ENCODE measurements around the gene ABCC8. TPM values are rescaled to one million over a fixed set of nuclear protein-coding genes. Genes with fewer than 3 reads are reported as not detected.

The ABCC8 gene
- total and polyA plus RNA-seq, 2 experiments from 2014 or later, result 2.0 to 3.4 TPM

DNA sequence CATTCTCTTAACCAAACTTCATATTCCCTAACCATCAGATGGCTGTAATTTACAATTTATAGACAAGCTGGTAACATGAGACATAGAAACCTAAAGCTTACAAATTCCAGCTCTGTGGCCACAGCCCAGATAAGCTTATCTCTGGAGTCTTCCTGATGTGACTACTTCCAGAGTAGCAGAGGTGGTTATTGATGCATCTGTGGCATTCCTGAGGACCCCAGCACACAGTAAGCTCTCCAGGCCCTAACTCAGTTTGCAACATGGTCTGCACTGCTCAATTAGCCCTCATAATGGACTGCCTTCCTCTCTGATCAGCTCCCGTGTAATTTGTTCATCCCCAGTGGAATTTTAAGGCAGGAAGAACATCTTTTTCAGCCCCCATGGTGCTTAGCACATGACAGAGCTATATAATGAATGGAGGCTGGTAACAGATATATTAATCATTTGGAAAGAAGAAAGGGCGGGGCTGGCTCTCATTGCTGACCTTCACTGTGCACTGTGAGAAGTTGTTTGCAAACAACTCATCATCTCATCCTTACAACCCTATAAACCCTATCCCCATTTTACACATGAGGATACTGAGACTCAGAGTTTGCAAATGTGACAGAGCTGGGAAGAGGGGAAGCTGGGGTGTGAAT, 58.1 kb downstream of the ABCC8 start (continued):
- TF ChIP-seq, protein P1, sequence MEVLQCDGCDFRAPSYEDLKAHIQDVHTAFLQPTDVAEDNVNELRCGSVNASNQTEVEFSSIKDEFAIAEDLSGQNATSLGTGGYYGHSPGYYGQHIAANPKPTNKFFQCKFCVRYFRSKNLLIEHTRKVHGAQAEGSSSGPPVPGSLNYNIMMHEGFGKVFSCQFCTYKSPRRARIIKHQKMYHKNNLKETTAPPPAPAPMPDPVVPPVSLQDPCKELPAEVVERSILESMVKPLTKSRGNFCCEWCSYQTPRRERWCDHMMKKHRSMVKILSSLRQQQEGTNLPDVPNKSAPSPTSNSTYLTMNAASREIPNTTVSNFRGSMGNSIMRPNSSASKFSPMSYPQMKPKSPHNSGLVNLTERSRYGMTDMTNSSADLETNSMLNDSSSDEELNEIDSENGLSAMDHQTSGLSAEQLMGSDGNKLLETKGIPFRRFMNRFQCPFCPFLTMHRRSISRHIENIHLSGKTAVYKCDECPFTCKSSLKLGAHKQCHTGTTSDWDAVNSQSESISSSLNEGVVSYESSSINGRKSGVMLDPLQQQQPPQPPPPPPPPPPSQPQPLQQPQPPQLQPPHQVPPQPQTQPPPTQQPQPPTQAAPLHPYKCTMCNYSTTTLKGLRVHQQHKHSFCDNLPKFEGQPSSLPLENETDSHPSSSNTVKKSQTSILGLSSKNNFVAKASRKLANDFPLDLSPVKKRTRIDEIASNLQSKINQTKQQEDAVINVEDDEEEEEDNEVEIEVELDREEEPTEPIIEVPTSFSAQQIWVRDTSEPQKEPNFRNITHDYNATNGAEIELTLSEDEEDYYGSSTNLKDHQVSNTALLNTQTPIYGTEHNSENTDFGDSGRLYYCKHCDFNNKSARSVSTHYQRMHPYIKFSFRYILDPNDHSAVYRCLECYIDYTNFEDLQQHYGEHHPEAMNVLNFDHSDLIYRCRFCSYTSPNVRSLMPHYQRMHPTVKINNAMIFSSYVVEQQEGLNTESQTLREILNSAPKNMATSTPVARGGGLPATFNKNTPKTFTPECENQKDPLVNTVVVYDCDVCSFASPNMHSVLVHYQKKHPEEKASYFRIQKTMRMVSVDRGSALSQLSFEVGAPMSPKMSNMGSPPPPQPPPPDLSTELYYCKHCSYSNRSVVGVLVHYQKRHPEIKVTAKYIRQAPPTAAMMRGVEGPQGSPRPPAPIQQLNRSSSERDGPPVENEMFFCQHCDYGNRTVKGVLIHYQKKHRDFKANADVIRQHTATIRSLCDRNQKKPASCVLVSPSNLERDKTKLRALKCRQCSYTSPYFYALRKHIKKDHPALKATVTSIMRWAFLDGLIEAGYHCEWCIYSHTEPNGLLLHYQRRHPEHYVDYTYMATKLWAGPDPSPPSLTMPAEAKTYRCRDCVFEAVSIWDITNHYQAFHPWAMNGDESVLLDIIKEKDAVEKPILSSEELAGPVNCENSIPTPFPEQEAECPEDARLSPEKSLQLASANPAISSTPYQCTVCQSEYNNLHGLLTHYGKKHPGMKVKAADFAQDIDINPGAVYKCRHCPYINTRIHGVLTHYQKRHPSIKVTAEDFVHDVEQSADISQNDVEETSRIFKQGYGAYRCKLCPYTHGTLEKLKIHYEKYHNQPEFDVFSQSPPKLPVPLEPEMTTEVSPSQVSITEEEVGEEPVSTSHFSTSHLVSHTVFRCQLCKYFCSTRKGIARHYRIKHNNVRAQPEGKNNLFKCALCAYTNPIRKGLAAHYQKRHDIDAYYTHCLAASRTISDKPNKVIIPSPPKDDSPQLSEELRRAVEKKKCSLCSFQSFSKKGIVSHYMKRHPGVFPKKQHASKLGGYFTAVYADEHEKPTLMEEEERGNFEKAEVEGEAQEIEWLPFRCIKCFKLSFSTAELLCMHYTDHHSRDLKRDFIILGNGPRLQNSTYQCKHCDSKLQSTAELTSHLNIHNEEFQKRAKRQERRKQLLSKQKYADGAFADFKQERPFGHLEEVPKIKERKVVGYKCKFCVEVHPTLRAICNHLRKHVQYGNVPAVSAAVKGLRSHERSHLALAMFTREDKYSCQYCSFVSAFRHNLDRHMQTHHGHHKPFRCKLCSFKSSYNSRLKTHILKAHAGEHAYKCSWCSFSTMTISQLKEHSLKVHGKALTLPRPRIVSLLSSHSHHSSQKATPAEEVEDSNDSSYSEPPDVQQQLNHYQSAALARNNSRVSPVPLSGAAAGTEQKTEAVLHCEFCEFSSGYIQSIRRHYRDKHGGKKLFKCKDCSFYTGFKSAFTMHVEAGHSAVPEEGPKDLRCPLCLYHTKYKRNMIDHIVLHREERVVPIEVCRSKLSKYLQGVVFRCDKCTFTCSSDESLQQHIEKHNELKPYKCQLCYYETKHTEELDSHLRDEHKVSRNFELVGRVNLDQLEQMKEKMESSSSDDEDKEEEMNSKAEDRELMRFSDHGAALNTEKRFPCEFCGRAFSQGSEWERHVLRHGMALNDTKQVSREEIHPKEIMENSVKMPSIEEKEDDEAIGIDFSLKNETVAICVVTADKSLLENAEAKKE (CRISPR knock-in tag; IDR thresholded peaks at IDR 0.05), result no peak
- TF ChIP-seq EZH2phosphoT487 (IDR thresholded peaks at IDR 0.05; ENCODE audit: unreplicated experiment) (no peak), ZNF331 (CRISPR knock-in tag; IDR thresholded peaks at IDR 0.05; ENCODE audit: low read depth) (no peak), POLR2AphosphoS5 (IDR thresholded peaks at IDR 0.05; ENCODE audit: low read depth) (no peak), CREB1 (CRISPR knock-in tag; IDR thresholded peaks at IDR 0.05; ENCODE audit: low read depth) (no peak)

DNA sequence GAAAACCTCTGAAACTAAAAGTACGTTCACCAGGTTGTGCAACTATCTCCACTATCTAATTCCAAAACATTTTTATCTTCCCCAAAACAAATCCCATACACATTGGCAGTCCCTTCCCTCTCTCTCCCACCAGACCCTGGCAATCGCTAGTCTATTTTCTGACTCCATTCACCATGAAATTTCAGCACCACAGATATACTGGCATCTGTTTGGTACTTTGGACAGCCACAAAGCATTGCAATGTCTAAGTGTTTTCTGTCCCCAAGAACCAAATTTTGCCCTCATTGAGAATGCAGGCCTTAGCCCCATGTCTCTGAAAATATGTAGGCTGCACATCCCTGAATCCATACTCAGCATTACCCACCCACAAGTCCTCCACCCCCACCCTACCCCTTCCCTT, 60.2 kb downstream of the ABCC8 start:
- no peaks in the 10 kb centered on the region for H3K9me2 ChIP-seq (ENCODE audit: insufficient read depth)
- TF ChIP-seq, protein P1 (CRISPR knock-in tag; IDR thresholded peaks at IDR 0.05), result no peak
- TF ChIP-seq EZH2phosphoT487 (IDR thresholded peaks at IDR 0.05; ENCODE audit: unreplicated experiment) (no peak), NANOG (IDR thresholded peaks at IDR 0.05; ENCODE audit: borderline replicate concordance) (no peak)
- no peaks in the 10 kb centered on the region for H3K79me2 ChIP-seq (replicated peaks; ENCODE audit: insufficient read depth)
- no peak overlapping the region for H2AFZ ChIP-seq
- peaks cover 16% of the 10 kb centered on the region for H3K4me1 ChIP-seq (ENCODE audit: insufficient read depth)
- no peaks in the 10 kb centered on the region for H3K36me3 ChIP-seq (ENCODE audit: insufficient read depth)
- Mint-ChIP-seq H3K36me3 (ENCODE audit: low read depth) (no peaks in the 10 kb centered on the region), H3K27me3 (ENCODE audit: insufficient read depth, low read depth, poor library complexity) (peaks cover 14% of the 10 kb centered on the region), H3K4me3 (no peak overlapping the region), H3K4me1 (peaks cover 27% of the 10 kb centered on the region), H3K27ac (no peak overlapping the region), H3K9me3 (no peaks in the 10 kb centered on the region)
- no peak overlapping the region for H3K4me3 ChIP-seq
- no peak overlapping the region for H3K27ac ChIP-seq (ENCODE audit: low read depth)
- no peak for ATAC-seq
- no peaks in the 10 kb centered on the region for H4K20me1 ChIP-seq (replicated peaks; ENCODE audit: insufficient read depth)
- no peak overlapping the region for H3K4me2 ChIP-seq
- H3K27me3 ChIP-seq (ENCODE audit: insufficient read depth), result no peaks in the 10 kb centered on the region
- DNase-seq (ENCODE audit: low spot score), result no peak
- no peaks in the 10 kb centered on the region for H3F3A ChIP-seq (replicated peaks; ENCODE audit: low read depth)
